HCT116 (cell line): ENCODE results near the gene PGLYRP4. TPM values are rescaled to one million over a fixed set of nuclear protein-coding genes. Genes with fewer than 3 reads are reported as not detected.

Experiments used
- ATAC-seq: fragments of 200-7000 bp; cut with Tn5 transposase; 2 replicates; pipeline ENCODE4 v1.9.1; 2020; ENCODE audit warnings: mild to moderate bottlenecking, moderate library complexity
- BruUV-seq: library from RNA; stranded (reverse); fragments of 400-500 nt; replicated peaks from 2 replicates; lab custom pipeline; 2021; lab: Mats Ljungman, UMichigan
- CTCF ChIA-PET: fragments of 300-600 bp; sonication (Branson Sonifier 250); formaldehyde crosslinking; loops from one replicate; lab custom pipeline; 2021; ENCODE audit warnings: antibody characterized with exemption; lab: Charles Lee
- POLR2A ChIA-PET: fragments of 300-600, 350-600 bp; sonication (Branson Sonifier 250); formaldehyde crosslinking; loops from one replicate; lab custom pipeline; 2021; ENCODE audit warnings: antibody characterized with exemption; lab: Charles Lee
- RAD21 ChIA-PET, 2 experiments: fragments of 300-600 bp; sonication (Branson Sonifier 250); formaldehyde crosslinking; loops; one replicate each; lab custom pipeline; 2023; ENCODE audit warnings: low total read pairs in 2 of 2; ENCODE audit not compliant: uncharacterized antibody in 2 of 2, unreplicated experiment in 2 of 2, low non-redundant PET in 1 of 2; lab: Charles Lee
- DNase-seq: peaks from one replicate; pipeline ENCODE4 v3.0.0-alpha.2; 2010; ENCODE audit warnings: low read depth, low spot score
- H2AFZ ChIP-seq: fragments of 200-600 bp; shearing (Covaris generic), sonication (generic); 2 replicates; pipeline ENCODE4 v1.6.1; 2017; ENCODE audit warnings: low read depth, mixed run types, mixed read lengths, antibody characterized with exemption, low read length; ENCODE audit not compliant: poor library complexity, severe bottlenecking
- H3K27ac ChIP-seq: 2 replicates; pipeline ENCODE4 v1.5.1; 2012; ENCODE audit warnings: low read depth, low read length
- H3K27me3 ChIP-seq: fragments of 200-600 bp; sonication (generic); 2 replicates; pipeline ENCODE4 v1.6.1; 2016; ENCODE audit warnings: mixed run types, low read length, mixed read lengths; ENCODE audit not compliant: insufficient read depth
- H3K36me3 ChIP-seq, 2 experiments: fragments of 200-500 bp in 1 of 2; fragments of 200-600 bp in 1 of 2; sonication (Bioruptor generic) in 1 of 2; sonication (generic) in 1 of 2; 2 replicates each; pipeline versions ENCODE4 v1.5.1 to v1.6.1; 2014 to 2016; ENCODE audit warnings: low read length in 2 of 2, inconsistent platforms in 1 of 2, mixed read lengths in 1 of 2, mixed run types in 1 of 2; ENCODE audit not compliant: insufficient read depth in 2 of 2, control insufficient read depth in 1 of 2
- H3K4me1 ChIP-seq, 2 experiments: fragments of 200-600 bp in 1 of 2; sonication (generic) in 1 of 2; 2 replicates each; pipeline versions ENCODE4 v1.5.1 to v1.6.1; 2012 to 2017; ENCODE audit warnings: low read length in 2 of 2, inconsistent platforms in 1 of 2, mild to moderate bottlenecking in 1 of 2, mixed read lengths in 1 of 2, mixed run types in 1 of 2, moderate library complexity in 1 of 2; ENCODE audit not compliant: insufficient read depth in 2 of 2, control insufficient read depth in 1 of 2
- H3K4me2 ChIP-seq: fragments of 200-600 bp; sonication (generic); 2 replicates; pipeline ENCODE4 v1.6.1; 2017; ENCODE audit warnings: mixed run types, low read length, mixed read lengths
- H3K4me3 ChIP-seq, 2 experiments: fragments of 200-600 bp in 1 of 2; sonication (generic) in 1 of 2; replicated peaks in 1 of 2; 2 replicates each; pipeline ENCODE4 v1.5.1; 2011 to 2016; ENCODE audit warnings: low read length in 2 of 2, control low read depth in 1 of 2, low read depth in 1 of 2, mild to moderate bottlenecking in 1 of 2, mixed read lengths in 1 of 2, mixed run types in 1 of 2
- H3K79me2 ChIP-seq: fragments of 200-600 bp; sonication (generic); 2 replicates; pipeline ENCODE4 v1.6.1; 2017; ENCODE audit warnings: mild to moderate bottlenecking, mixed run types, low read length, moderate library complexity, mixed read lengths; ENCODE audit not compliant: insufficient read depth
- H3K9ac ChIP-seq: fragments of 200-600 bp; sonication (generic); 2 replicates; pipeline ENCODE4 v1.6.1; 2016; ENCODE audit warnings: low read length, mixed read lengths
- H3K9me2 ChIP-seq: fragments of 200-600 bp; sonication (generic), shearing (Covaris generic); 2 replicates; pipeline ENCODE4 v1.6.1; 2017; ENCODE audit warnings: mixed run types, mild to moderate bottlenecking, moderate library complexity; ENCODE audit not compliant: insufficient read depth
- H3K9me3 ChIP-seq, 2 experiments: fragments of 200-500 bp in 1 of 2; fragments of 200-600 bp in 1 of 2; sonication (Bioruptor generic) in 1 of 2; sonication (generic) in 1 of 2; 2 replicates each; pipeline ENCODE4 v1.6.1; 2014 to 2017; ENCODE audit warnings: low read length in 2 of 2, mixed read lengths in 2 of 2, inconsistent platforms in 1 of 2, low read depth in 1 of 2, mild to moderate bottlenecking in 1 of 2, mixed run types in 1 of 2, moderate library complexity in 1 of 2; ENCODE audit not compliant: control insufficient read depth in 1 of 2, insufficient read depth in 1 of 2
- H4K20me1 ChIP-seq: fragments of 200-600 bp; sonication (generic), shearing (Covaris generic); 2 replicates; pipeline ENCODE4 v1.6.1; 2017; ENCODE audit warnings: mixed run types, mild to moderate bottlenecking, moderate library complexity; ENCODE audit not compliant: insufficient read depth
- CBX3 ChIP-seq: IDR thresholded peaks from 2 replicates; pipeline ENCODE4 v1.6.1; 2012; ENCODE audit warnings: low read depth
- CEBPB ChIP-seq: IDR thresholded peaks from 2 replicates; pipeline ENCODE4 v1.6.1; 2012; ENCODE audit warnings: low read depth
- EGR1 ChIP-seq: IDR thresholded peaks from 2 replicates; pipeline ENCODE4 v1.6.1; 2012; ENCODE audit warnings: low read depth
- ELF1 ChIP-seq: IDR thresholded peaks from 2 replicates; pipeline ENCODE4 v1.6.1; 2012; ENCODE audit warnings: low read depth, borderline replicate concordance
- EZH2 ChIP-seq: fragments of 200-600 bp; sonication (generic); IDR thresholded peaks from 2 replicates; pipeline ENCODE4 v1.6.1; 2017; ENCODE audit warnings: antibody characterized with exemption, mixed run types
- EZH2phosphoT487 ChIP-seq: fragments of 200-600 bp; IDR thresholded peaks from 2 replicates; pipeline ENCODE4 v1.6.1; 2018; ENCODE audit warnings: antibody characterized with exemption, borderline replicate concordance
- JUND ChIP-seq: IDR thresholded peaks from 2 replicates; pipeline ENCODE4 v1.6.1; 2012
- MAX ChIP-seq: IDR thresholded peaks from 2 replicates; pipeline ENCODE4 v1.6.1; 2012
- POLR2AphosphoS5 ChIP-seq: IDR thresholded peaks from 2 replicates; pipeline ENCODE4 v1.6.1; 2011; ENCODE audit warnings: mild to moderate bottlenecking, low read depth, low read length, moderate library complexity
- SRF ChIP-seq: IDR thresholded peaks from 2 replicates; pipeline ENCODE4 v1.6.1; 2012; ENCODE audit warnings: low read depth
- TCF7L2 ChIP-seq: IDR thresholded peaks from 2 replicates; pipeline ENCODE4 v1.7.0; 2011; ENCODE audit warnings: borderline replicate concordance, inconsistent platforms; ENCODE audit not compliant: insufficient read depth, insufficient read length; ENCODE audit errors: extremely low read depth
- YY1 ChIP-seq: IDR thresholded peaks from 2 replicates; pipeline ENCODE4 v1.6.1; 2011; ENCODE audit warnings: low read length, low read depth, moderate library complexity, mild to moderate bottlenecking; ENCODE audit not compliant: insufficient replicate concordance; ENCODE audit errors: extremely low read depth
- ZFX ChIP-seq: fragments of 450-650 bp; IDR thresholded peaks from 2 replicates; pipeline ENCODE4 v1.6.1; 2017
- ZNF274 ChIP-seq: fragments of 200-500 bp; sonication (Bioruptor generic); IDR thresholded peaks from 2 replicates; pipeline ENCODE4 v1.6.1; 2014; ENCODE audit warnings: mild to moderate bottlenecking, low read depth, low read length, inconsistent platforms
- intact Hi-C: fragments of 100-400 bp; cut with micrococcal nuclease; formaldehyde crosslinking; loops from 2 replicates; pipeline ENCODE4 v1.10.0; 2022
- total RNA-seq: library from RNA; stranded (reverse); gene quantifications from one replicate; pipeline ENCODE4 v1.2.1, GENCODE V29; 2021; ENCODE audit not compliant: unreplicated experiment
- TF ChIP-seq, protein P1 (sequence below): IDR thresholded peaks from 2 replicates; pipeline ENCODE4 v1.6.1; 2012; ENCODE audit warnings: low read depth
- TF ChIP-seq, protein P2 (sequence below): IDR thresholded peaks from 2 replicates; pipeline ENCODE4 v1.6.1; 2012
- TF ChIP-seq, protein P3 (sequence below), 3 experiments: fragments of 200-600 bp in 1 of 3; sonication (generic) in 1 of 3; IDR thresholded peaks in 2 of 3; conservative IDR thresholded peaks in 1 of 3; 2 replicates each; pipeline ENCODE4 v1.5.1; 2012 to 2017; ENCODE audit warnings: low read depth in 2 of 3, low read length in 2 of 3, antibody characterized with exemption in 1 of 3, borderline replicate concordance in 1 of 3, control low read depth in 1 of 3, mild to moderate bottlenecking in 1 of 3, mixed read lengths in 1 of 3, mixed run types in 1 of 3, moderate library complexity in 1 of 3; ENCODE audit not compliant: insufficient read depth in 1 of 3

The PGLYRP4 gene
- total RNA-seq, 1 experiment from 2014 or later, result not detected

DNA sequence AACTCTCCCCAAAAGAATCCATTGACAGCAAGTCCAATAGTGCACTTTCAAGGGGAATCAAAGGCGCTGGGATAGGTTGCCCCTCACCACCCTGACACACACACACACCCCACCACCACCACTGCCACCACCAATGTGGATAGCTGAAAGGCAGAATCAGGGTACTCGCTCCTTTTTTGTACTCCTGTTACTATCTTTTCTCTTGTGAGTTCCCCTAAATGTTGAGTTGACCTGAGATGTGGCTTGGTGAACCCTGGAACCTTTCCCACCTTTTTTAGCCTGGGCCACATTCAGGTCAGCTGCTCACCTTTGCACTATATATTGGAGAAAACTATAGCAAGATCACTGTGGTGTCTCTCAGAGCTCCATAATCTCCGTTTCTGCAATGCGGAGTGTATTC is 38.4 kb upstream of the PGLYRP4 start:
- Histone ChIP-seq H3K4me1 (no peaks in the 10 kb centered on the region), H2AFZ (no peak overlapping the region), H3K27me3 (peaks cover 65% of the 10 kb centered on the region), H3K9me3 (no peaks in the 10 kb centered on the region), H3K27ac (no peak overlapping the region), H3K79me2 (no peaks in the 10 kb centered on the region), H3K4me3 (no peak overlapping the region)
- DNase-seq, result no peak
- BruUV-seq, result no TSS peak
- TF ChIP-seq POLR2AphosphoS5, result no peak
- TF ChIP-seq EZH2, result no peak
- TF ChIP-seq CBX3, result no peak
- TF ChIP-seq EZH2phosphoT487, result no peak
- TF ChIP-seq MAX, result no peak
- TF ChIP-seq TCF7L2, result no peak
- TF ChIP-seq, protein P1, sequence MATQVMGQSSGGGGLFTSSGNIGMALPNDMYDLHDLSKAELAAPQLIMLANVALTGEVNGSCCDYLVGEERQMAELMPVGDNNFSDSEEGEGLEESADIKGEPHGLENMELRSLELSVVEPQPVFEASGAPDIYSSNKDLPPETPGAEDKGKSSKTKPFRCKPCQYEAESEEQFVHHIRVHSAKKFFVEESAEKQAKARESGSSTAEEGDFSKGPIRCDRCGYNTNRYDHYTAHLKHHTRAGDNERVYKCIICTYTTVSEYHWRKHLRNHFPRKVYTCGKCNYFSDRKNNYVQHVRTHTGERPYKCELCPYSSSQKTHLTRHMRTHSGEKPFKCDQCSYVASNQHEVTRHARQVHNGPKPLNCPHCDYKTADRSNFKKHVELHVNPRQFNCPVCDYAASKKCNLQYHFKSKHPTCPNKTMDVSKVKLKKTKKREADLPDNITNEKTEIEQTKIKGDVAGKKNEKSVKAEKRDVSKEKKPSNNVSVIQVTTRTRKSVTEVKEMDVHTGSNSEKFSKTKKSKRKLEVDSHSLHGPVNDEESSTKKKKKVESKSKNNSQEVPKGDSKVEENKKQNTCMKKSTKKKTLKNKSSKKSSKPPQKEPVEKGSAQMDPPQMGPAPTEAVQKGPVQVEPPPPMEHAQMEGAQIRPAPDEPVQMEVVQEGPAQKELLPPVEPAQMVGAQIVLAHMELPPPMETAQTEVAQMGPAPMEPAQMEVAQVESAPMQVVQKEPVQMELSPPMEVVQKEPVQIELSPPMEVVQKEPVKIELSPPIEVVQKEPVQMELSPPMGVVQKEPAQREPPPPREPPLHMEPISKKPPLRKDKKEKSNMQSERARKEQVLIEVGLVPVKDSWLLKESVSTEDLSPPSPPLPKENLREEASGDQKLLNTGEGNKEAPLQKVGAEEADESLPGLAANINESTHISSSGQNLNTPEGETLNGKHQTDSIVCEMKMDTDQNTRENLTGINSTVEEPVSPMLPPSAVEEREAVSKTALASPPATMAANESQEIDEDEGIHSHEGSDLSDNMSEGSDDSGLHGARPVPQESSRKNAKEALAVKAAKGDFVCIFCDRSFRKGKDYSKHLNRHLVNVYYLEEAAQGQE, result no peak
- TF ChIP-seq EGR1, result no peak
- TF ChIP-seq, protein P2, sequence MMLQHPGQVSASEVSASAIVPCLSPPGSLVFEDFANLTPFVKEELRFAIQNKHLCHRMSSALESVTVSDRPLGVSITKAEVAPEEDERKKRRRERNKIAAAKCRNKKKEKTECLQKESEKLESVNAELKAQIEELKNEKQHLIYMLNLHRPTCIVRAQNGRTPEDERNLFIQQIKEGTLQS, result no peak
- TF ChIP-seq ZFX, result no peak
- no peak for TF ChIP-seq SRF
- TF ChIP-seq, protein P3, sequence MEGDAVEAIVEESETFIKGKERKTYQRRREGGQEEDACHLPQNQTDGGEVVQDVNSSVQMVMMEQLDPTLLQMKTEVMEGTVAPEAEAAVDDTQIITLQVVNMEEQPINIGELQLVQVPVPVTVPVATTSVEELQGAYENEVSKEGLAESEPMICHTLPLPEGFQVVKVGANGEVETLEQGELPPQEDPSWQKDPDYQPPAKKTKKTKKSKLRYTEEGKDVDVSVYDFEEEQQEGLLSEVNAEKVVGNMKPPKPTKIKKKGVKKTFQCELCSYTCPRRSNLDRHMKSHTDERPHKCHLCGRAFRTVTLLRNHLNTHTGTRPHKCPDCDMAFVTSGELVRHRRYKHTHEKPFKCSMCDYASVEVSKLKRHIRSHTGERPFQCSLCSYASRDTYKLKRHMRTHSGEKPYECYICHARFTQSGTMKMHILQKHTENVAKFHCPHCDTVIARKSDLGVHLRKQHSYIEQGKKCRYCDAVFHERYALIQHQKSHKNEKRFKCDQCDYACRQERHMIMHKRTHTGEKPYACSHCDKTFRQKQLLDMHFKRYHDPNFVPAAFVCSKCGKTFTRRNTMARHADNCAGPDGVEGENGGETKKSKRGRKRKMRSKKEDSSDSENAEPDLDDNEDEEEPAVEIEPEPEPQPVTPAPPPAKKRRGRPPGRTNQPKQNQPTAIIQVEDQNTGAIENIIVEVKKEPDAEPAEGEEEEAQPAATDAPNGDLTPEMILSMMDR (IDR thresholded peaks at IDR 0.05 in 2 of 3, conservative IDR thresholded peaks at IDR 0.05 in 1 of 3; ENCODE audit: borderline replicate concordance in 1 of 3, insufficient read depth in 1 of 3, low read depth in 2 of 3, low read length in 2 of 3), result no peak
- no peak for TF ChIP-seq ELF1
- TF ChIP-seq JUND, result no peak
- TF ChIP-seq YY1, result no peak
- TF ChIP-seq ZNF274, result no peak
- TF ChIP-seq CEBPB, result no peak
- TF ChIP-seq, all 23 proteins: peak for 0
- Histone ChIP-seq H3K4me2 (no peak overlapping the region), H3K9me2 (no peaks in the 10 kb centered on the region), H3K36me3 (no peaks in the 10 kb centered on the region), H4K20me1 (no peaks in the 10 kb centered on the region), H3K9ac (no peak overlapping the region)
- no peak for ATAC-seq
- RAD21 ChIA-PET, result no interaction called here
- POLR2A ChIA-PET, result no interaction called here
- CTCF ChIA-PET, result no interaction called here
- intact Hi-C loops, result no loop called here
